Measurements from ENCODE around the gene PPIL1. TPM values are rescaled to one million over a fixed set of nuclear protein-coding genes. Genes with fewer than 3 reads are reported as not detected.

The PPIL1 gene
- total and polyA plus RNA-seq, 2 of the 8 experiments (the other 6 are each of a cell fraction or from before 2014, with no cell fraction given), result 83.7 to 86.5 TPM

- TF ChIP-seq SP1 (IDR thresholded peaks at IDR 0.05; ENCODE audit: low read depth, low read length), result peak; percentile 34; the same call in 1 of the 2 replicates
- TF ChIP-seq TAF7 (optimal IDR thresholded peaks at IDR 0.05; ENCODE audit: borderline replicate concordance, low read depth, low read length), result peak; percentile 69
- peak; percentile 77 for TF ChIP-seq POLR2AphosphoS5 (IDR thresholded peaks at IDR 0.05; ENCODE audit: low read depth, low read length)
- TF ChIP-seq TCF12 (IDR thresholded peaks at IDR 0.05; ENCODE audit: low read depth, low read length), result no peak
- peak; percentile 57 for TF ChIP-seq E2F6 (IDR thresholded peaks at IDR 0.05)
- no peak for TF ChIP-seq RAD21 (IDR thresholded peaks at IDR 0.05 in 1 of 2, conservative IDR thresholded peaks at IDR 0.05 in 1 of 2; ENCODE audit: low read depth in 2 of 2, low read length in 2 of 2)
- TF ChIP-seq, protein P1, sequence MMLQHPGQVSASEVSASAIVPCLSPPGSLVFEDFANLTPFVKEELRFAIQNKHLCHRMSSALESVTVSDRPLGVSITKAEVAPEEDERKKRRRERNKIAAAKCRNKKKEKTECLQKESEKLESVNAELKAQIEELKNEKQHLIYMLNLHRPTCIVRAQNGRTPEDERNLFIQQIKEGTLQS (IDR thresholded peaks at IDR 0.05; ENCODE audit: insufficient read depth, low read depth, low read length), result no peak
- peak; percentile 67 for TF ChIP-seq KDM4A (IDR thresholded peaks at IDR 0.05; ENCODE audit: low read depth, low read length, severe bottlenecking)
- TF ChIP-seq JUND (IDR thresholded peaks at IDR 0.05; ENCODE audit: low read length), result no peak
- no peak for TF ChIP-seq RFX5 (IDR thresholded peaks at IDR 0.05; ENCODE audit: borderline replicate concordance, low read depth, low read length)
- TF ChIP-seq BRCA1 (IDR thresholded peaks at IDR 0.05; ENCODE audit: low read depth, low read length), result no peak
- TF ChIP-seq HDAC2 (IDR thresholded peaks at IDR 0.05; ENCODE audit: borderline replicate concordance in 1 of 2, low read depth in 2 of 2, low read length in 2 of 2), result peak in 1 of 2 experiments; percentile 81; a peak in 1 of 4 replicates
- TF ChIP-seq GTF2F1 (IDR thresholded peaks at IDR 0.05; ENCODE audit: borderline replicate concordance, low read depth, low read length), result peak; percentile 27; the same call in 1 of the 2 replicates
- TF ChIP-seq CHD2 (IDR thresholded peaks at IDR 0.05; ENCODE audit: low read length), result no peak; the same call in 1 of the 2 replicates
- peak; percentile 86 for TF ChIP-seq TBP (IDR thresholded peaks at IDR 0.05; ENCODE audit: low read depth, low read length)
- peak; percentile 93 for TF ChIP-seq YY1 (IDR thresholded peaks at IDR 0.05; ENCODE audit: low read depth, low read length)
- TF ChIP-seq RBBP5 (IDR thresholded peaks at IDR 0.05; ENCODE audit: borderline replicate concordance, low read depth, low read length), result peak; percentile 79; the same call in 1 of the 2 replicates
- TF ChIP-seq SP4 (IDR thresholded peaks at IDR 0.05; ENCODE audit: low read length), result peak; percentile 87
- TF ChIP-seq POLR2A (IDR thresholded peaks at IDR 0.05; ENCODE audit: control extremely low read depth in 1 of 2, low read depth in 2 of 2, low read length in 2 of 2), result peak; percentile 77 to 81; a peak in 2 of 3 replicates
- peak; percentile 38 for TF ChIP-seq NANOG (IDR thresholded peaks at IDR 0.05; ENCODE audit: insufficient read depth, low read depth, low read length, poor library complexity, severe bottlenecking)
- peak; percentile 73 for TF ChIP-seq KDM5A (IDR thresholded peaks at IDR 0.05; ENCODE audit: low read length)
- no peak for TF ChIP-seq BACH1 (IDR thresholded peaks at IDR 0.05; ENCODE audit: low read length)
Measured at GRCh38 chr6:36874443-36875249, at the start of gene PPIL1 (continued).
